Uterus (tissue), 4 donors: Measurements from ENCODE around the gene WDR33. TPM values are rescaled to one million over a fixed set of nuclear protein-coding genes. Genes with fewer than 3 reads are reported as not detected.

Source experiments
- DNase-seq, 2 donors: peaks; one replicate each; pipeline ENCODE4 v3.0.0-alpha.2; 2019 to 2020
- H3K27ac ChIP-seq, 2 donors: fragments of 200-600 bp; sonication (generic); 1 replicate in 1 of 2; 2 replicates in 1 of 2; pipeline ENCODE4 v1.5.1; 2016 to 2018
- H3K27me3 ChIP-seq, 2 donors: fragments of 200-600 bp; sonication (generic); one replicate each; pipeline ENCODE4 v1.5.1; 2018 to 2019; ENCODE audit warnings: control low read depth in 1 of 2
- H3K36me3 ChIP-seq, 2 donors: fragments of 200-600 bp; sonication (generic); one replicate each; pipeline ENCODE4 v1.5.1; 2019; ENCODE audit warnings: control low read depth in 1 of 2
- H3K4me1 ChIP-seq, 2 donors: fragments of 200-600 bp; sonication (generic); one replicate each; pipeline ENCODE4 v1.5.1; 2018 to 2019; ENCODE audit warnings: control low read depth in 1 of 2
- H3K4me3 ChIP-seq, 2 donors: fragments of 200-600 bp; sonication (generic); 1 replicate in 1 of 2; 2 replicates in 1 of 2; pipeline ENCODE4 v1.5.1; 2018 to 2019; ENCODE audit warnings: mild to moderate bottlenecking in 1 of 2
- H3K9me3 ChIP-seq, 2 donors: fragments of 200-600 bp; sonication (generic); one replicate each; pipeline ENCODE4 v1.5.1; 2019; ENCODE audit warnings: control low read depth in 1 of 2
- POLR2A ChIP-seq, 2 donors: fragments of 450-650 bp; IDR thresholded peaks; one replicate each; pipeline ENCODE4 v1.6.1; 2016; ENCODE audit warnings: antibody characterized with exemption in 2 of 2, mild to moderate bottlenecking in 1 of 2, moderate library complexity in 1 of 2
- intact Hi-C: fragments of 100-400 bp; cut with DNase I; formaldehyde crosslinking; loops from one replicate; pipeline ENCODE4 v1.15.1; 2023; ENCODE audit warnings: low total_unique reads
- total RNA-seq, 4 donors: library from RNA; depleted of rRNA in 3 of 4; stranded (reverse); fragments of >200 nt in 3 of 4; gene quantifications; one replicate each; pipeline versions ENCODE4 v1.1.0 to v1.2.4, GENCODE V29; 2014 to 2023
- TF ChIP-seq, protein P1 (sequence below), 4 experiments: fragments of 200-600 bp in 2 of 4; fragments of 450-650 bp in 2 of 4; sonication (generic) in 2 of 4; IDR thresholded peaks; one replicate each; pipeline ENCODE4 v1.5.1; 2016 to 2019; ENCODE audit warnings: antibody characterized with exemption in 4 of 4, mild to moderate bottlenecking in 2 of 4, moderate library complexity in 1 of 4
- donor health status: DM: yes; HTN: yes; CAD: no.

WDR33 gene
- total RNA-seq, 4 donors from 2014 or later, result 27.4 to 98.2 (median 59.7) TPM

GRCh38 chr2:127721978-127722355, 89.0 kb downstream of the WDR33 start:
- H3K27ac ChIP-seq, result no peak overlapping the region
- no peak for DNase-seq
- no peak overlapping the region for H3K4me3 ChIP-seq
- H3K36me3 ChIP-seq, result no peaks in the 10 kb centered on the region
- no peak for TF ChIP-seq POLR2A (IDR thresholded peaks at IDR 0.05)
- TF ChIP-seq, protein P1, sequence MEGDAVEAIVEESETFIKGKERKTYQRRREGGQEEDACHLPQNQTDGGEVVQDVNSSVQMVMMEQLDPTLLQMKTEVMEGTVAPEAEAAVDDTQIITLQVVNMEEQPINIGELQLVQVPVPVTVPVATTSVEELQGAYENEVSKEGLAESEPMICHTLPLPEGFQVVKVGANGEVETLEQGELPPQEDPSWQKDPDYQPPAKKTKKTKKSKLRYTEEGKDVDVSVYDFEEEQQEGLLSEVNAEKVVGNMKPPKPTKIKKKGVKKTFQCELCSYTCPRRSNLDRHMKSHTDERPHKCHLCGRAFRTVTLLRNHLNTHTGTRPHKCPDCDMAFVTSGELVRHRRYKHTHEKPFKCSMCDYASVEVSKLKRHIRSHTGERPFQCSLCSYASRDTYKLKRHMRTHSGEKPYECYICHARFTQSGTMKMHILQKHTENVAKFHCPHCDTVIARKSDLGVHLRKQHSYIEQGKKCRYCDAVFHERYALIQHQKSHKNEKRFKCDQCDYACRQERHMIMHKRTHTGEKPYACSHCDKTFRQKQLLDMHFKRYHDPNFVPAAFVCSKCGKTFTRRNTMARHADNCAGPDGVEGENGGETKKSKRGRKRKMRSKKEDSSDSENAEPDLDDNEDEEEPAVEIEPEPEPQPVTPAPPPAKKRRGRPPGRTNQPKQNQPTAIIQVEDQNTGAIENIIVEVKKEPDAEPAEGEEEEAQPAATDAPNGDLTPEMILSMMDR (IDR thresholded peaks at IDR 0.05), result no peak
- H3K9me3 ChIP-seq, result no peaks in the 10 kb centered on the region
- no peaks in the 10 kb centered on the region for H3K27me3 ChIP-seq
- intact Hi-C loops, result no loop called here
- no peaks in the 10 kb centered on the region for H3K4me1 ChIP-seq

GRCh38 chr2:127721311-127721977, 89.5 kb downstream of the WDR33 start:
- H3K36me3 ChIP-seq, result no peaks in the 10 kb centered on the region
- H3K4me1 ChIP-seq, result no peaks in the 10 kb centered on the region
- no peaks in the 10 kb centered on the region for H3K9me3 ChIP-seq
- no peak for TF ChIP-seq POLR2A (IDR thresholded peaks at IDR 0.05)
- TF ChIP-seq, protein P1 (IDR thresholded peaks at IDR 0.05), result no peak
- no peak overlapping the region for H3K27ac ChIP-seq
- no peak for DNase-seq
- H3K27me3 ChIP-seq, result no peaks in the 10 kb centered on the region
- intact Hi-C loops, result no loop called here
- no peak overlapping the region for H3K4me3 ChIP-seq

DNA sequence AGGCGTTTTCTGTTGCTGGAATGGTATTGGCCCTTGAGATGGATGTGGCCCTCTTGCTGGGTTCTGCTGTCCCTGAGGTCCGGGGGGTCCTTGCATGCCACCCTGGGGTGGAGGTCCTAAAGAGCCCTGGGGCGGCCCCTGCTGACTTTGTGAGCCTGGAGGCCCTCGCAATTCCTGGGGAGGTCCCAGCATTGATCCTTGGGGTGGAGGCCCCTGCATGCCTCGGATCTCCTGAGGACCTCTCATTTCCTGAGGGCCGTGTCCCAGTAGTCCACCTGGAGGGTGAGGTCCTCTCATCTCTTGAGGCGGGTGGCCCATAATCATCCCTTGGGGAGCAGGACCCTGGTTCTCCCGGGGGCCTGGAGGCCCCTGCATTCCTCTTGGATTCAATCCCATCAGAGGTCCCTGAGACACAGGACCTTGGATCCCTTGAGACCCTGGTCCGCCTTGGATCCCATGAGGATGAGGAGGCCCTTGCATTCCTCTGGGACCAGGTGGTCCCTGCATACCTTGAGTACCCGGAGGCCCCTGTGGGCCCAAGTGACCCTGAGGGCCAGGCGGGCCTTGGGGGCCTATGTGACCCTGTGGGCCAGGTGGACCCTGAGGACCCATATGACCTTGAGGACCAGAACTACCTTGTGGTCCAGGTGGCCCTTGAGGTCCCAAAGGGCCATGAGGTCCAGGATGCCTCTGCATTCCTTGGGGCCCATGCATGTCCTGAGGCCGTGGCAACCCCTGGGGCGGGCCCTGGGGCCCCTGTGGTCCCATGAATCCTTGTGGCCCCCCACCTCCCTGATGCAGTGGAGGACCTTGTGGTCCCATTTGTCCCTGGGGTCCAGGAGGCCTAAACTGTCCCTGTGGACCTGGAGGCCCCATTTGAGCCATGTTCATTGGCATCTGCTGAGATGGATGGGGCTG, 91.4 kb downstream of the WDR33 start:
- H3K27me3 ChIP-seq, result no peaks in the 10 kb centered on the region
- no peaks in the 10 kb centered on the region for H3K36me3 ChIP-seq
- no peaks in the 10 kb centered on the region for H3K4me1 ChIP-seq
- no peak overlapping the region for H3K4me3 ChIP-seq
- no peak overlapping the region for H3K27ac ChIP-seq
- intact Hi-C loops, result no loop called here
- no peak for TF ChIP-seq POLR2A (IDR thresholded peaks at IDR 0.05)
- TF ChIP-seq, protein P1 (IDR thresholded peaks at IDR 0.05), result no peak
- no peak for DNase-seq
- H3K9me3 ChIP-seq, result no peaks in the 10 kb centered on the region

DNA sequence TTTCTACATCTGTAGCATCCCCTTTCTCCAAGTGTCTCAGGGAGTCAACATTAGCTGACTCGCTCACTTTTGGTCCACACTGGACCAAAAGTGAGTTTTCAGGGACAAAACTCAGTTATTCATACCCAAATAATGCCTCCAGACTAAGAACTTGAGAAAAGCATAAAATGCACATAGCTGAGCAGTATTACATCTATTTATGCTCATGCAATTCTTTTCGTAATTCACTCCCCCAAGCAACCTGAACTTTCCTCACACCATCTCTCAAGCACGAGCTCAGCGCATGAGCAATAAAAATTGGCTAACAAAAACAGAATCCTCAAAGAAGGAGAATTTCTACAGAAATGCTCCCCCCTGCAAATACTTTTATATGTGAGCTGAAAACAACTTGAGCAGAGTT, 92.7 kb downstream of the WDR33 start:
- H3K36me3 ChIP-seq, result no peaks in the 10 kb centered on the region
- TF ChIP-seq, protein P1 (IDR thresholded peaks at IDR 0.05), result no peak
- no peak for TF ChIP-seq POLR2A (IDR thresholded peaks at IDR 0.05)
- no peak overlapping the region for H3K4me3 ChIP-seq
- H3K27ac ChIP-seq, result no peak overlapping the region
- intact Hi-C loops, result no loop called here
- no peak for DNase-seq
- H3K27me3 ChIP-seq, result no peaks in the 10 kb centered on the region
- H3K9me3 ChIP-seq, result no peaks in the 10 kb centered on the region
- no peaks in the 10 kb centered on the region for H3K4me1 ChIP-seq
